HG03095 (cell line): ENCODE results near the gene CARMIL3.
A peak's percentile ranks its signal among the peaks of the same experiment; 100 is the strongest.

Source experiments
- ATAC-seq: cut with Tn5 transposase; IDR thresholded peaks from one replicate; pipeline ENCODE4 v1.9.1; 2021; ENCODE audit warnings: moderate library complexity; ENCODE audit not compliant: unreplicated experiment

The CARMIL3 gene

DNA sequence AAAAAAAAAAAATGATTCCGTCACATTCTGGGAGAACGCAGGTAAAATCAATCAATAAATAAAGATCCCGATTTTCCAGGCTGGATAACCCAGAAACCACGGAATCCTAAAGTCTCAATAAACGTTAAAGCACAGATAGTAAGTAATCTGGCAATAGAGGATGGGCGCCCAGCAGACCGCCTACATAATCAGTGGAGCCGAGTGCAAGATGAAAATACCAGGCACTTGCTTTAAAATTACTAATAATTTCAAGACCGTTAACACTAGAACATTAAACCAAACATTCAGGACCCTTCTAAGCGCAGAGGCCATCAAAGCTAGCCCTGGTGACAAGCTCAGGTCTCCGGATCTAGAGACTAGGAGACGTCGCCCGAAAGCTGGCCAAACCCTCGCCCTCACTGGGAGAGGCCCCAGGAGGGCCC lies 61.6 kb downstream of the CARMIL3 start:
- no peak for ATAC-seq

DNA sequence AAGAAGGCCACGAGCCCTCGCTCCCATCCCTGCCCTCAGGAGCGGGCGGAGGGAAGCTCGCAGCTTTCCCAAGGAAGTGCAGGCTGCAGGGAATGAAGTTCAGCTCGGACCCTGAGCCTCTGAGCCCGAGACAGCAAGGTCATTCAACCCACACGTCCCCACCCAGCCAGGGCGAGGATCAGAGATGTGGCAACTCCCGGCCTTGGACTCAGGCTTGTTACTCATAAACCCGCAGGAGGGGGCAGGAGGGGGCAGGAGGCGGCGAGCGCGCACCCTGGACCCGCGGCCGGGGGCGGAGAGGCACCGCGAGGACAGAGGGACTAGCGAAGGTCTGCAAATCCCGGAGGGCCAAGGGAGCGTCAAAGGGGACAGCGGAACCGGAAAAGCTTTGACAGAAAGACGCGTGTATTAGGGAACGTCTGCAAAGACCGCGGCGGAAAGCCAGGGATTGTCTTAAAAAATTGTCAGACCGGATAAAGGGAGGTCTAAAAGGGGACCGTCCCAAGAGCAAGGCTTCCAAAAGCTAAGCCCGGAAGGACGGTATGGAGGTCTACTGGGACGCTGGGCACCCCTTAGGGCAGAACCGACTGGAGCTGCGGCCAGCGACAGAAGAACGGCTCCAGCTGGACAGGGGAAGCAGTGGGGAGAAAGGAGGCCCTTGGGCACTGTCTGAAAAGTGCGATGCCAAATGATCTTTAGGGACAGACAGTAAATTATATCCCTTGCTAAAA lies 62.2 kb downstream of the CARMIL3 start:
- peak; percentile 23 for ATAC-seq

DNA sequence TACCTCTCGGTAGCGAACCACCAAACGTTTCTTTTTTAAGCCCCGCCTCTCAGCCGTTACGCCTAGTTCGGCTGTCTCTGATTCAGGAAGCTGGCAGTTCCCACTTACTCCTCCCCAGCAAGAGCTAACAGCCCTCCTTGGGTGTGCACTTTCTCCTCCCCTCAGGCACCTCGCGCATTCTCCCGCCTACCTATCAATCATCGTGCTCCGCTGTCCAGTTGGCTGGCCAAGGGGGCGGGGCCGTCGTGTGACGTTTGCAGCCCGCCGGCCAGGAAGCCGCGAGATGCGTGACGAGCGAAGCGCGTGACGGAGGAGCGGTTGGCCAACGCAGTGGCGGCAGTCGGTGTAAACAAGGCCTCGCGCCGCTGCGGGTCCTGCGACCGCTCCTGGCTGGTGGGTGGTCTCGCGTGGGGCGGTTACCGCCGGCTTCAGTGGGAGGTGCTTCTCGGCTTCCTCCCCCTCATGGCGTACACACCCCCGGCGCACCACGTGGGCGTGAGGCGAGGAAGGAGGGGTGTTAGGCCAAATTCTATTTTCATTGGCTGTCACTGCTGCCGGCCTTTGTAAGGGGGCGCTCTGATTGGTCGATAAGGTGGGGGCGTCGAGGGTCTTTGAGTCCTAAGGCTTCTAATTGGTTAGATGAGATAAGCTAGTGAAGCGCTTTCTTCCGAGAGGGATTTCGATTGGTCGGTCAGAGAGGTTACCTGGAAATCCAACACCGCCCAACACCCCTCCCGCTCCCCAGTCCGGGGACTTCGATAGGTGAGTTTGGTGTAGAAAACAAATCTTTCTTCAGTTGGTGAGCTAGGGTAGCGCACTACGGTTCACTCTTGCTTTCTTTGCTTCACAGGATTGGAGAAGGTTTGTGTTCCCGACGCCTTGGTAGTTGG lies 63.0 kb downstream of the CARMIL3 start, which contains the start of the genes DCAF11 and NRL:
TSS of gene DCAF11 (plus strand) at position 246 of the 890 bp plus-strand sequence. CDS start 818 bp downstream, outside the sequence.
TSS of gene NRL (minus strand) at position 418 of the 890 bp plus-strand sequence. CDS start 32,101 bp downstream, outside the sequence.
- peak; percentile 82 for ATAC-seq

DNA sequence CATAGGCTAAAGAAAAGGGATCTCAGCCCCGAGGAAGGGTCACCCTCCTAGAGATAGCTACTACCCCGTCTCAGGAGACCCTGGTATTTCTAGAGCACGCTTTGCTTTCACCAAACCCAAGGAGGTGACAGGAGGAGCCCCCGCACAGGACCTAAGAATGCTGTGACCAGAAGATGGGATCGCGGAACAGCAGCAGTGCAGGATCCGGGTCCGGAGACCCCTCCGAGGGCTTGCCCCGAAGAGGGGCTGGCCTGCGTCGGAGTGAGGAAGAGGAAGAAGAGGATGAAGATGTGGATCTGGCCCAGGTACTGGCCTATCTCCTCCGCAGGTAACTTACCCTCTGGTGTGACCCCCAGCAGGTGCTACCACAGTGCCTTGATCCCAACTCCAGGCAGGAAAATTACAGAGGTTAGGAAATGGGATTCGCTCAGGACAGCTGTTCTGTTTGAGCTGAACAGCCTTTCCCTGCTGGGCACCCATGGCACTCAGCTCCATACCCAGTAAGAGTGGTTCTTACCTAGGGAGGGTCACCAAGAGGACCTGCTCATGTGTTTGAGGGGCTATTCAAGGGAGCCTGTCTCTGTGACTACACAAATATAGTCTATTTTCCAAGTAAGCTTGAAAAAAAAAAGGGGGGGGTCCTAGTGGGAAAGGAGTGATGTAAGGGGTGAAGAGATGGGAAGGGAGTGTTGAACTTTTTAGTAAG lies 63.8 kb downstream of the CARMIL3 start:
- ATAC-seq = no peak

DNA sequence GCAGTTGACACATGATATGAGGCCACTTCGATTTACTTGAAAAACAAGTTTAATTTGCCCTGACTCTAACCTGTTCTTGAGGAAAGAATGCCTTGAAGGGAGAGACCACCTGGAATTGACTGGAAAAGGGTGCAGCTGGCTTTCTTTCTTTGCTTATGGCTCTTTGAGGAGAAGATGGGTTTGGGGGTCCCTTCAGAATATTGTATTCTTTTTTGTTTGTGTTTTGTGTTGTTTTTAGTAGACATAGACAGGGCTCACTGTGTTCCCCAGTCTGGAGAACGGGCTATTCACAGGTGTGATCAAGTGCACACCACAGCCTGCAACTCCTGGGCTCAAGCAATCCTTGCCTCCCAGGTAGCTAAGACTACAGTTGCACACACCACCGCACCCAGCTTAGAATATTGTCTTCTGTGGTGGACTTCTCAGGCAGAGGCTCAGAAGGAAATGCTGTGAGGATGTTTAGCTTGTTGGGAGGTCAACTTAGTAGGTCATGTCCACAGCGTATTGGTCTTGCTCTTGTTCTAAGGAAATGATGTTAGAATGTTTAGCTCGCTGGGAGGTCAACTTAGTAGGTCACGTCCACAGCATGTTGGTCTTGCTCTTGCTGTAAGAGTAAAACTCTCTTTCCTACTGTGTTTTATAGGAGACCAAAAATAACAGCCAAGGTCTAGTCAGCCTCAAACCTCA lies 64.5 kb downstream of the CARMIL3 start:
- ATAC-seq = no peak

DNA sequence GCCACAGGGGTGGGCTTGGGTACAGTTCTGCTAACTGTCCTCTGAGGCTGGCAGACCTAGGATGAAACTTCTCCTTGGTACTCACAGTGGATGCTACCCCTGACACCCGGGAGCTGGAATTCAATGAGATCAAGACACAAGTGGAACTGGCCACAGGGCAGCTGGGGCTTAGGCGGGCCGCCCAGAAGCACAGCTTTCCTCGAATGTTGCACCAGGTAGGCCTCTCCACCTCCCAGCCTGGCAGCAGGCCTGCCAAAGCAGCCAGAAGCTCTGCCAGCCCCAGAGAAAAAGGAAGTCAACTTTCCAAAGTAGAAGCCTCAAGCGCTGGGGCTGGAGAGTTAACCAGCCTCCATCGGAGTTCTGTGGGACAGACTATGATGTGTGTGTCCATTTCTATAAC lies 65.4 kb downstream of the CARMIL3 start:
- no peak for ATAC-seq
